Neuronal stem cell (in vitro differentiated cells): Measurements from ENCODE around the gene NOP53.
"Not testable (repeated sequence)": the region's sequence is repeated elsewhere in the genome, so short reads cannot be mapped to it uniquely, and the experiment has no call there.

Source experiments
- DNase-seq: peaks from one replicate; pipeline ENCODE4 v3.0.0-alpha.2; 2013; ENCODE audit warnings: low spot score
- H2AFZ ChIP-seq: one replicate; pipeline ENCODE4 v1.6.1; 2013; ENCODE audit warnings: mild to moderate bottlenecking, low read length, inconsistent platforms
- H2AK5ac ChIP-seq: 2 replicates; pipeline ENCODE4 v1.6.1; 2013; ENCODE audit warnings: low read depth, mild to moderate bottlenecking, inconsistent platforms, low read length, moderate library complexity, mixed read lengths
- H2BK120ac ChIP-seq: 2 replicates; pipeline ENCODE4 v1.6.1; 2013; ENCODE audit warnings: low read depth, mild to moderate bottlenecking, inconsistent platforms, low read length, moderate library complexity, mixed read lengths
- H2BK12ac ChIP-seq: one replicate; pipeline ENCODE4 v1.6.1; 2013; ENCODE audit warnings: low read length, inconsistent platforms
- H2BK15ac ChIP-seq: 2 replicates; pipeline ENCODE4 v1.6.1; 2013; ENCODE audit warnings: mild to moderate bottlenecking, low read length, inconsistent platforms, mixed read lengths
- H2BK5ac ChIP-seq: one replicate; pipeline ENCODE4 v1.6.1; 2013; ENCODE audit warnings: inconsistent platforms, mild to moderate bottlenecking, low read length, moderate library complexity
- H3K14ac ChIP-seq: one replicate; pipeline ENCODE4 v1.6.1; 2013; ENCODE audit warnings: low read length, inconsistent platforms
- H3K18ac ChIP-seq: 2 replicates; pipeline ENCODE4 v1.6.1; 2013; ENCODE audit warnings: low read length, inconsistent platforms
- H3K23ac ChIP-seq: 2 replicates; pipeline ENCODE4 v1.6.1; 2013; ENCODE audit warnings: low read depth, mild to moderate bottlenecking, mixed read lengths, low read length, inconsistent platforms; ENCODE audit not compliant: poor library complexity
- H3K27ac ChIP-seq: replicated peaks from 3 replicates; pipeline ENCODE4 v1.5.1; 2013; ENCODE audit warnings: low read length, inconsistent platforms
- H3K27me3 ChIP-seq, 3 experiments: 2 replicates each; pipeline ENCODE4 v1.6.1; 2013; ENCODE audit warnings: low read length in 3 of 3, mild to moderate bottlenecking in 2 of 3, inconsistent platforms in 1 of 3, low read depth in 1 of 3, mixed read lengths in 1 of 3, moderate library complexity in 1 of 3; ENCODE audit not compliant: control insufficient read depth in 3 of 3, insufficient read depth in 3 of 3
- H3K36me3 ChIP-seq, 2 donors: replicated peaks in 1 of 2; 2 replicates each; pipeline ENCODE4 v1.6.1; 2013; ENCODE audit warnings: low read length in 2 of 2; ENCODE audit not compliant: control insufficient read depth in 2 of 2, insufficient read depth in 2 of 2
- H3K4ac ChIP-seq: 2 replicates; pipeline ENCODE4 v1.6.1; 2013; ENCODE audit warnings: inconsistent platforms, mild to moderate bottlenecking, low read length, moderate library complexity
- H3K4me1 ChIP-seq, 2 donors: 1 replicate in 1 of 2; 2 replicates in 1 of 2; pipeline ENCODE4 v1.6.1; 2013; ENCODE audit warnings: low read length in 2 of 2, low read depth in 1 of 2; ENCODE audit not compliant: control insufficient read depth in 2 of 2, insufficient read depth in 1 of 2
- H3K4me2 ChIP-seq: one replicate; pipeline ENCODE4 v1.6.1; 2013; ENCODE audit warnings: mild to moderate bottlenecking, low read length, inconsistent platforms; ENCODE audit not compliant: insufficient read depth, poor library complexity, severe bottlenecking
- H3K4me3 ChIP-seq, 2 donors: 2 replicates each; pipeline ENCODE4 v1.5.1; 2013; ENCODE audit warnings: low read length in 2 of 2, mild to moderate bottlenecking in 2 of 2, inconsistent platforms in 1 of 2, moderate library complexity in 1 of 2
- H3K79me1 ChIP-seq: one replicate; pipeline ENCODE4 v1.6.1; 2013; ENCODE audit warnings: low read depth, mild to moderate bottlenecking, inconsistent platforms, low read length, moderate library complexity
- H3K9ac ChIP-seq: one replicate; pipeline ENCODE4 v1.6.1; 2013; ENCODE audit warnings: mild to moderate bottlenecking, low read depth, low read length, inconsistent platforms; ENCODE audit not compliant: poor library complexity
- H3K9me3 ChIP-seq, 2 donors: replicated peaks in 1 of 2; 2 replicates each; pipeline versions ENCODE3 to v1.6.1; 2013; ENCODE audit warnings: low read length in 2 of 2, mild to moderate bottlenecking in 2 of 2, inconsistent platforms in 1 of 2, low read depth in 1 of 2, mixed read lengths in 1 of 2, moderate library complexity in 1 of 2; ENCODE audit not compliant: control insufficient read depth in 2 of 2, insufficient read depth in 1 of 2
- H4K8ac ChIP-seq: one replicate; pipeline ENCODE4 v1.6.1; 2013; ENCODE audit warnings: low read depth, mild to moderate bottlenecking, inconsistent platforms, low read length, moderate library complexity
- H4K91ac ChIP-seq: one replicate; pipeline ENCODE4 v1.6.1; 2013; ENCODE audit warnings: low read length, low read depth, mild to moderate bottlenecking, inconsistent platforms; ENCODE audit not compliant: poor library complexity
- WGBS, 2 donors: extraction: QIAGEN DNeasy Blood & Tissue Kit; methylation state at CpG; one replicate each; pipeline ENCODE4 v1.1.7; 2013; ENCODE audit warnings: missing lambda C conversion rate in 2 of 2, mixed read lengths in 1 of 2; ENCODE audit not compliant: insufficient read length in 2 of 2, insufficient replicate concordance in 1 of 2; ENCODE audit errors: extremely low coverage in 2 of 2; 5-methylcytosine and 5-hydroxymethylcytosine counted together

The NOP53 gene

GRCh38 chr19:47803671-47804070, 58.3 kb downstream of the NOP53 start:
- not testable (repeated sequence) for H2BK5ac ChIP-seq, H3K4me3 ChIP-seq, H3K36me3 ChIP-seq, H2BK120ac ChIP-seq, H2BK12ac ChIP-seq, H4K91ac ChIP-seq, H3K9ac ChIP-seq, H3K4me2 ChIP-seq, H3K4me1 ChIP-seq, H3K14ac ChIP-seq, H3K23ac ChIP-seq, H2AK5ac ChIP-seq, H3K4ac ChIP-seq, H4K8ac ChIP-seq, H2BK15ac ChIP-seq, H3K27ac ChIP-seq, H3K9me3 ChIP-seq, H3K27me3 ChIP-seq, DNase-seq, H2AFZ ChIP-seq, H3K18ac ChIP-seq, H3K79me1 ChIP-seq
- WGBS, 2 donors: no CpG with 5 or more reads among the region's 12 CpGs

DNA sequence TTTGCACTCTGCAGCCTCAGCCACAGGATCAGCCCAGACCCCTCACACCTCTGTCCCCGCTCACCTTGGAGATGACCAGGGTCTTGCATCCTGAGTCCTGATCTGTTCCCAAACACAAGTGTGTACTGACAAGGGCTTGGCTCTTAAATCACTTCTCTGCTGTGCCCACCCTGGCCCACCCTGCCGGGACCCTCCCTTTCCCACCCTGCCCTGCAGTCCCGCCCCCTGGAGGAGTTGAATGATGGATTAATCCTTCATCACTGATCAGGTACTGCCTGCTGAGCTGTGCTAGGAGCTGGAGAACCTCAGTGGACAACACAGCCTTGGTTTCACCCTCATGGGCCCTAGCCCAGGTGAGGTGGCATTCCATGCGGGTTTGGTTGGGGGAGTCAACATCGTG, 59.1 kb downstream of the NOP53 start, which contains the start of gene TPRX1:
TPRX1 (minus strand) TSS at position 101 of the 400 bp plus-strand sequence; CDS start at position 89, 12 bp downstream.
- H3K23ac ChIP-seq, H3K9ac ChIP-seq, H2BK5ac ChIP-seq, DNase-seq, H2BK12ac ChIP-seq, H2AK5ac ChIP-seq, H3K4me3 ChIP-seq, H3K4me2 ChIP-seq, H3K27ac ChIP-seq, H4K91ac ChIP-seq, H3K14ac ChIP-seq, H2AFZ ChIP-seq, H3K36me3 ChIP-seq, H2BK120ac ChIP-seq, H3K79me1 ChIP-seq, H3K4ac ChIP-seq, H3K4me1 ChIP-seq, H3K9me3 ChIP-seq, H4K8ac ChIP-seq, H3K27me3 ChIP-seq: not testable (repeated sequence)
- Histone ChIP-seq H2BK15ac (peak within 1 kb of the TSS; percentile 67), H3K18ac (peak within 1 kb of the TSS; percentile 58)
- WGBS, 2 donors: no CpG with 5 or more reads among the region's 5 CpGs

- Histone ChIP-seq H2BK12ac (no peak overlapping the region), H3K27me3 (no peaks in the 10 kb centered on the region), H3K4ac (no peak overlapping the region), H3K4me1 (no peaks in the 10 kb centered on the region), H2AFZ (no peak overlapping the region), H3K4me2 (no peak overlapping the region), H3K18ac (no peak overlapping the region), H2BK15ac (no peak overlapping the region), H3K9ac (no peak overlapping the region), H3K27ac (no peak overlapping the region), H2BK120ac (no peak overlapping the region), H4K91ac (no peak overlapping the region), H3K9me3 (no peaks in the 10 kb centered on the region), H3K4me3 (no peak overlapping the region), H3K36me3 (no peaks in the 10 kb centered on the region), H3K79me1 (no peaks in the 10 kb centered on the region), H3K14ac (no peak overlapping the region), H2BK5ac (no peak overlapping the region), H2AK5ac (no peak overlapping the region), H3K23ac (no peak overlapping the region), H4K8ac (no peak overlapping the region)
- WGBS, 2 donors: no CpG with 5 or more reads among the region's 10 CpGs
- no peak for DNase-seq
Measured at GRCh38 chr19:47805313-47805712, 60.0 kb downstream of the NOP53 start.

- Histone ChIP-seq H3K23ac (no peak overlapping the region), H3K4ac (no peak overlapping the region), H2AK5ac (no peak overlapping the region), H3K4me3 (no peak overlapping the region), H2BK12ac (no peak overlapping the region), H4K8ac (no peak overlapping the region), H2BK15ac (no peak overlapping the region), H3K79me1 (no peaks in the 10 kb centered on the region), H3K4me2 (no peak overlapping the region), H3K9ac (no peak overlapping the region), H4K91ac (no peak overlapping the region), H3K27ac (no peak overlapping the region), H2BK120ac (no peak overlapping the region), H3K36me3 (no peaks in the 10 kb centered on the region), H2AFZ (no peak overlapping the region), H3K9me3 (no peaks in the 10 kb centered on the region), H3K4me1 (no peaks in the 10 kb centered on the region), H3K18ac (no peak overlapping the region), H3K14ac (no peak overlapping the region), H3K27me3 (no peaks in the 10 kb centered on the region), H2BK5ac (no peak overlapping the region)
- WGBS, 2 donors: no CpG with 5 or more reads among the region's 6 CpGs
- no peak for DNase-seq
Measured at GRCh38 chr19:47806435-47806834, 61.1 kb downstream of the NOP53 start.
